ENCODE data around the gene GLIPR2.
"Not testable (repeated sequence)": the region's sequence is repeated elsewhere in the genome, so short reads cannot be mapped to it uniquely, and the experiment has no call there.

GLIPR2 gene

GRCh38 chr9:36170531-36170930 is 34.0 kb downstream of the GLIPR2 start:
- no peak for TF ChIP-seq CTCF (IDR thresholded peaks at IDR 0.05; ENCODE audit: insufficient read depth, low read length, missing control alignments)
- CTCF ChIA-PET, result interaction anchor here (2.8 to 3.0 kb wide), 2 partner anchors 19 kb away, joined by 11 to 13 read pairs; partner anchors contain the start of gene CLTA
- no peak overlapping the region for H3K4me3 ChIP-seq (ENCODE audit: low read depth, low read length)
- DNase-seq (ENCODE audit: low read depth, low spot score), result no peak
- POLR2A ChIA-PET, result interaction anchor here (0.5 kb wide), 1 partner anchor 65 kb away, joined by 6 read pairs; no protein-coding TSS in a partner anchor

- CTCF ChIA-PET, result interaction anchor here (6.1 kb wide), 1 partner anchor 9 kb away, joined by 36 read pairs; no protein-coding TSS in a partner anchor
- POLR2A ChIA-PET, result no interaction called here
- H3K4me3 ChIP-seq (ENCODE audit: low read depth, low read length), result no peak overlapping the region
- TF ChIP-seq CTCF (IDR thresholded peaks at IDR 0.05; ENCODE audit: insufficient read depth, low read length, missing control alignments), result no peak
- no peak for DNase-seq (ENCODE audit: low read depth, low spot score)
Observed at GRCh38 chr9:36173861-36174260, 37.3 kb downstream of the GLIPR2 start.

GRCh38 chr9:36174271-36174670 is 37.7 kb downstream of the GLIPR2 start:
- H3K4me3 ChIP-seq (ENCODE audit: low read depth, low read length), result no peak overlapping the region
- no peak for DNase-seq (ENCODE audit: low read depth, low spot score)
- ChIA-PET CTCF (interaction anchor here (6.1 kb wide), 1 partner anchor 9 kb away, joined by 36 read pairs; no protein-coding TSS in a partner anchor), POLR2A (no interaction called here)
- no peak for TF ChIP-seq CTCF (IDR thresholded peaks at IDR 0.05; ENCODE audit: insufficient read depth, low read length, missing control alignments)

GRCh38 chr9:36174731-36175130 is 38.2 kb downstream of the GLIPR2 start:
- ChIA-PET CTCF (interaction anchor here (6.1 kb wide), 1 partner anchor 10 kb away, joined by 36 read pairs; no protein-coding TSS in a partner anchor), POLR2A (no interaction called here)
- DNase-seq (ENCODE audit: low read depth, low spot score), result no peak

GRCh38 chr9:36175209-36175608 is 38.7 kb downstream of the GLIPR2 start:
- H3K4me3 ChIP-seq (ENCODE audit: low read depth, low read length); DNase-seq (ENCODE audit: low read depth, low spot score); POLR2A ChIA-PET: not testable (repeated sequence)
- CTCF ChIA-PET, result interaction anchor here (6.1 kb wide), 1 partner anchor 10 kb away, joined by 36 read pairs; no protein-coding TSS in a partner anchor

More at GRCh38 chr9:36174731-36175130, 38.2 kb downstream of the GLIPR2 start:
- no peak overlapping the region for H3K4me3 ChIP-seq (ENCODE audit: low read depth, low read length)
- no peak for TF ChIP-seq CTCF (IDR thresholded peaks at IDR 0.05; ENCODE audit: insufficient read depth, low read length, missing control alignments)

GRCh38 chr9:36176496-36176895 is 40.0 kb downstream of the GLIPR2 start:
- CTCF ChIA-PET, result interaction anchor here (3.0 to 6.1 kb wide), 2 partner anchors 12 to 13 kb away, joined by 18 to 36 read pairs; partner anchors contain the start of gene CLTA
- POLR2A ChIA-PET; H3K4me3 ChIP-seq (ENCODE audit: low read depth, low read length); DNase-seq (ENCODE audit: low read depth, low spot score): not testable (repeated sequence)

- no peak for DNase-seq (ENCODE audit: low read depth, low spot score)
- TF ChIP-seq CTCF (IDR thresholded peaks at IDR 0.05; ENCODE audit: insufficient read depth, low read length, missing control alignments), result no peak
- POLR2A ChIA-PET, result no interaction called here
- CTCF ChIA-PET, result interaction anchor here (3.0 to 6.1 kb wide), 2 partner anchors 12 to 13 kb away, joined by 18 to 36 read pairs; partner anchors contain the start of gene CLTA
- no peak overlapping the region for H3K4me3 ChIP-seq (ENCODE audit: low read depth, low read length)
Observed at GRCh38 chr9:36177571-36177970, 41.0 kb downstream of the GLIPR2 start.

GRCh38 chr9:36180243-36180642 is 43.7 kb downstream of the GLIPR2 start:
- POLR2A ChIA-PET; DNase-seq (ENCODE audit: low read depth, low spot score); H3K4me3 ChIP-seq (ENCODE audit: low read depth, low read length): not testable (repeated sequence)
- CTCF ChIA-PET, result interaction anchor here (1.0 to 3.2 kb wide), 2 partner anchors 10 to 13 kb away, joined by 3 to 13 read pairs; no protein-coding TSS in a partner anchor

All from AG04449 (cell line).